RCC 7860 (cell line): ENCODE results near the gene TNFRSF25.
"Not testable (repeated sequence)": the region's sequence is repeated elsewhere in the genome, so short reads cannot be mapped to it uniquely, and the experiment has no call there.

Experiments
- DNase-seq: peaks from one replicate; pipeline ENCODE4 v3.0.0-alpha.2; 2015; ENCODE audit warnings: low spot score
- FAIRE-seq: peaks from 2 replicates; lab custom pipeline; 2012; peaks lifted over from hg19 to GRCh38; lab: Jason Lieb, UNC

TNFRSF25 gene

GRCh38 chr1:6502000-6502891, 36.3 kb upstream of the TNFRSF25 start:
- DNase-seq (no peak), FAIRE-seq (no peak)

- FAIRE-seq (no peak), DNase-seq (no peak)
Measured at GRCh38 chr1:6501279-6501813, 35.4 kb upstream of the TNFRSF25 start.

GRCh38 chr1:6500544-6501278, 34.7 kb upstream of the TNFRSF25 start:
- no peak for FAIRE-seq

GRCh38 chr1:6499296-6499695, 33.3 kb upstream of the TNFRSF25 start:
- DNase-seq (no peak), FAIRE-seq (no peak)

More at GRCh38 chr1:6500544-6501278, 34.7 kb upstream of the TNFRSF25 start:
- no peak for DNase-seq

- no peak for DNase-seq
- no peak for FAIRE-seq
Measured at GRCh38 chr1:6498576-6499111, 32.7 kb upstream of the TNFRSF25 start.

- FAIRE-seq (no peak), DNase-seq (no peak)
Measured at GRCh38 chr1:6497867-6498575, 32.0 kb upstream of the TNFRSF25 start.

- FAIRE-seq, result no peak
- peak; percentile 34 for DNase-seq
Measured at GRCh38 chr1:6497215-6497866, 31.4 kb upstream of the TNFRSF25 start.

- no peak for DNase-seq
- no peak for FAIRE-seq
Measured at GRCh38 chr1:6496890-6497214, 30.9 kb upstream of the TNFRSF25 start.

- DNase-seq, result no peak
- no peak for FAIRE-seq
Measured at GRCh38 chr1:6496365-6496721, 30.4 kb upstream of the TNFRSF25 start.

- FAIRE-seq (no peak), DNase-seq (no peak)
Measured at GRCh38 chr1:6495540-6496364, 29.8 kb upstream of the TNFRSF25 start.

GRCh38 chr1:6495041-6495441, 29.1 kb upstream of the TNFRSF25 start:
- DNase-seq (no peak), FAIRE-seq (no peak)

- DNase-seq, result no peak
- FAIRE-seq, result no peak
Measured at GRCh38 chr1:6494627-6495026, 28.7 kb upstream of the TNFRSF25 start.

GRCh38 chr1:6493834-6494223, 27.9 kb upstream of the TNFRSF25 start:
- not testable (repeated sequence) for FAIRE-seq, DNase-seq

GRCh38 chr1:6491966-6492365, 26.0 kb upstream of the TNFRSF25 start:
- FAIRE-seq, result no peak
- DNase-seq, result no peak

- peak; percentile 92 for DNase-seq
- peak; percentile 88 for FAIRE-seq
Measured at GRCh38 chr1:6491480-6491962, 25.5 kb upstream of the TNFRSF25 start, which contains the start of gene PLEKHG5. Gene PLEKHG5, minus strand, starts transcription at chr1:6491667. Its CDS starts 14,096 bp downstream, at chr1:6477571.

GRCh38 chr1:6491081-6491449, 25.1 kb upstream of the TNFRSF25 start:
- DNase-seq (peak; percentile 15), FAIRE-seq (no peak)

- DNase-seq, result peak; percentile 54
- FAIRE-seq, result no peak
Measured at GRCh38 chr1:6490181-6491080, 24.5 kb upstream of the TNFRSF25 start.

GRCh38 chr1:6489799-6490180, 23.8 kb upstream of the TNFRSF25 start:
- DNase-seq (peak; percentile 59), FAIRE-seq (no peak)
